ENCODE results near the gene ANO9.

The ANO9 gene

DNA sequence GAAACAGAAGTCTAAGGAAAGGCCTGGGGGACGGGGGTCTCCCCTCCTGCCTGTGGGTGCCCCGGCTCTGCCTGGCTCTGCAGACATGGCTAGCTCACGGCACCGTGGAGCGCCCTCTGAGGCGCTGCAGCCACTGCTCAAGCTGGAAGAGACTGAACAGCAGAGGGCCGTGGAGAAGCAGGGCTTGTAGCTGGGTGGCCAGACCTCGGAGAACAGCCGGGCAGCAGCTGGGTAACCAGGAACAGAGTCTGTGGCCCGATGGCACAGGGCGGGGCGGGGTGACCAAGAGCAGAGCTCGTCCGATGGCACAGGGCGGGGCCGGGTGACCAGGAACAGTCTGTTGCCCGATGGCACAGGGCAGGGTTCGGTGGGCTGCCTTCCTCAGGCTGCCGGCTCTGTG, 47.2 kb upstream of the ANO9 start:
- Histone ChIP-seq H3K4me3 (ENCODE audit: low read depth, low read length) (no peak overlapping the region), H3K36me3 (peaks cover 27% of the 10 kb centered on the region), H3K27ac (no peak overlapping the region), H3K27me3 (ENCODE audit: insufficient read depth, low read depth, severe bottlenecking) (no peaks in the 10 kb centered on the region), H3K9me3 (ENCODE audit: severe bottlenecking) (no peaks in the 10 kb centered on the region)
- TF ChIP-seq, protein P1, sequence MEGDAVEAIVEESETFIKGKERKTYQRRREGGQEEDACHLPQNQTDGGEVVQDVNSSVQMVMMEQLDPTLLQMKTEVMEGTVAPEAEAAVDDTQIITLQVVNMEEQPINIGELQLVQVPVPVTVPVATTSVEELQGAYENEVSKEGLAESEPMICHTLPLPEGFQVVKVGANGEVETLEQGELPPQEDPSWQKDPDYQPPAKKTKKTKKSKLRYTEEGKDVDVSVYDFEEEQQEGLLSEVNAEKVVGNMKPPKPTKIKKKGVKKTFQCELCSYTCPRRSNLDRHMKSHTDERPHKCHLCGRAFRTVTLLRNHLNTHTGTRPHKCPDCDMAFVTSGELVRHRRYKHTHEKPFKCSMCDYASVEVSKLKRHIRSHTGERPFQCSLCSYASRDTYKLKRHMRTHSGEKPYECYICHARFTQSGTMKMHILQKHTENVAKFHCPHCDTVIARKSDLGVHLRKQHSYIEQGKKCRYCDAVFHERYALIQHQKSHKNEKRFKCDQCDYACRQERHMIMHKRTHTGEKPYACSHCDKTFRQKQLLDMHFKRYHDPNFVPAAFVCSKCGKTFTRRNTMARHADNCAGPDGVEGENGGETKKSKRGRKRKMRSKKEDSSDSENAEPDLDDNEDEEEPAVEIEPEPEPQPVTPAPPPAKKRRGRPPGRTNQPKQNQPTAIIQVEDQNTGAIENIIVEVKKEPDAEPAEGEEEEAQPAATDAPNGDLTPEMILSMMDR (IDR thresholded peaks at IDR 0.05; ENCODE audit: low read depth, low read length), result no peak
- no peak for DNase-seq

DNA sequence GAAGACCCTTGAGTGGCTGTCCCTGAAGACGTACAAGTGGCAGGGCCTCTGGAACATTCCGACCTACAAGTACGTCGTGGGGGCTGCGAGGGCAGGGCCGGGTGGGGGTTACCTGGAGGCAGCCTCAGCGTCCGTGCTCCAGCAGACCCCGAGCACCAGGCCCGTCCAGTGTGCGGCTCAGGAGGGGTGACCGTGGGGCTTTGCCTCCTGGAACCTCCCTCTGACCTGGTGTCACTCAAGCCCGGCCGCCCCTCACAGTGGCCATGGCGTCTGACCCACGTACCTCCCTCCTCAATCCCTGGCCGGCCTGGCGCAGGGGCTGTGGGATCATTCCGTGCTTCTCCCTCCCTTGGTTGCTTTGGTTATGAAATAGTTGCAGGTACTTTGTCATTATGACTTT, 46.8 kb upstream of the ANO9 start:
- H3K9me3 ChIP-seq (ENCODE audit: severe bottlenecking), result no peaks in the 10 kb centered on the region
- H3K27ac ChIP-seq, result no peak overlapping the region
- DNase-seq, result no peak
- no peaks in the 10 kb centered on the region for H3K27me3 ChIP-seq (ENCODE audit: insufficient read depth, low read depth, severe bottlenecking)
- H3K4me3 ChIP-seq (ENCODE audit: low read depth, low read length), result no peak overlapping the region
- H3K36me3 ChIP-seq, result peaks cover 24% of the 10 kb centered on the region
- TF ChIP-seq, protein P1 (IDR thresholded peaks at IDR 0.05; ENCODE audit: low read depth, low read length), result no peak

DNA sequence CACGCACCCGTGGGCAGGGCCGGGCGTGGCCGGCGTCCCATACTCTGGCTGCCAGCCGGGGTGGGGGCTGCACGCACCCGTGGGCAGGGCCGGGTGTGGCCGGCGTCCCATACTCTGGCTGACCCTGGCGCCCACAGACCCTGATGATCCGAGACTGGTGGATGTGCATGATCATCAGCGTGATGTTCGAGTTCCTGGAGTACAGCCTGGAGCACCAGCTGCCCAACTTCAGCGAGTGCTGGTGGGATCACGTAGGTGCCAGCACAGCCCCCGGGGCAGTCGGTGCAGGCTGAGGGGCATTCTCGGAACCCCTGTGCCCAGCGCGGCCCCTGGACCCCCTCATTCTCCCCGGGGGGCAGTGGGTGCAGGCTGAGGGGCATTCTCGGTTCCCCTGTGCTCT, 46.3 kb upstream of the ANO9 start:
- Histone ChIP-seq H3K27me3 (ENCODE audit: insufficient read depth, low read depth, severe bottlenecking) (no peaks in the 10 kb centered on the region), H3K4me3 (ENCODE audit: low read depth, low read length) (no peak overlapping the region), H3K27ac (no peak overlapping the region), H3K36me3 (peaks cover 18% of the 10 kb centered on the region), H3K9me3 (ENCODE audit: severe bottlenecking) (no peaks in the 10 kb centered on the region)
- DNase-seq, result no peak
- TF ChIP-seq, protein P1 (IDR thresholded peaks at IDR 0.05; ENCODE audit: low read depth, low read length), result no peak

DNA sequence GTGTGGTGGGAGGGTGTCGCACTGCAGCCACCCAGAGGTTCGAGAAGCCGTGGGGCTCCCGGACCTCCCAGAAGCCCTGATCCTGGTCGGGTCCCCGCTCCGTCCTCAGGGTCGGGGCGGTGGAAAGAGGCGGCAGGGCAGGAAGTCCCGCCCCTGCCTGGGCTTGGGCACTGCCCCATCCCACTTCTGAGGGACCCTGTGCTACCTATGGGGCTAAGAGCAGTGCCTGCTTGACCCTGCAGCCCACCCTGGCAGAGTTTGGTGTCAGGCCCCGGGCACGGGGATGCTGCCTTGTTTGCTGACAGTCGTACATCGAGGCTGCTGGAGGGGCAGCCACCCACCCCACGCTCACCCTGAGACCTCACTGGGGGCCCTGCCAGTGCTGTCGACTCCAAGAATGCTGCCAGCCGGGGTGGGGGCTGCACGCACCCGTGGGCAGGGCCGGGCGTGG, 45.8 kb upstream of the ANO9 start:
- H3K27ac ChIP-seq, result no peak overlapping the region

DNA sequence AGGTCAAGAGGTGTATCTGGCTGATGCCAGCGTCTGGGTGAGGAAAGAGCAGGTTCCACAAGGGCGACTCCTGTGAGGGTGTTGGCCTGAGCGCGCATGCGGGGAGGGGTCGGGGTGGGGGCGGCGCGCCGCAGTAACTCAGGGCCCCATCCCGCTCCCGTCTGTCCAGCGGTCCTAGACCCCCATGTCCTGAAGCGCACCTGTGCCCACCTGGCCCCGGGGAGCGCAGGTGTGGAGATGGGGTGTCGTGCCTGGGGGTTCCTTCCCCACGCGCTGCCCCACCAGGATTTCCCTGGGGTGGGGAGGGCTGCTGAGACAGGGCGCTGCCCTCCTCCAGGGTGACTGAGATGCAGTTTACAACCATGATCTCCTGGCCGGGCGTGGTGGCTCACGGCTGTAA, 44.4 kb upstream of the ANO9 start:
- no peaks in the 10 kb centered on the region for H3K9me3 ChIP-seq (ENCODE audit: severe bottlenecking)

More for the DNA sequence above, 45.8 kb upstream of the ANO9 start:
- no peaks in the 10 kb centered on the region for H3K27me3 ChIP-seq (ENCODE audit: insufficient read depth, low read depth, severe bottlenecking)
- H3K4me3 ChIP-seq (ENCODE audit: low read depth, low read length), result no peak overlapping the region
- TF ChIP-seq, protein P1 (IDR thresholded peaks at IDR 0.05; ENCODE audit: low read depth, low read length), result no peak
- no peaks in the 10 kb centered on the region for H3K9me3 ChIP-seq (ENCODE audit: severe bottlenecking)
- no peak for DNase-seq
- peaks cover 16% of the 10 kb centered on the region for H3K36me3 ChIP-seq

DNA sequence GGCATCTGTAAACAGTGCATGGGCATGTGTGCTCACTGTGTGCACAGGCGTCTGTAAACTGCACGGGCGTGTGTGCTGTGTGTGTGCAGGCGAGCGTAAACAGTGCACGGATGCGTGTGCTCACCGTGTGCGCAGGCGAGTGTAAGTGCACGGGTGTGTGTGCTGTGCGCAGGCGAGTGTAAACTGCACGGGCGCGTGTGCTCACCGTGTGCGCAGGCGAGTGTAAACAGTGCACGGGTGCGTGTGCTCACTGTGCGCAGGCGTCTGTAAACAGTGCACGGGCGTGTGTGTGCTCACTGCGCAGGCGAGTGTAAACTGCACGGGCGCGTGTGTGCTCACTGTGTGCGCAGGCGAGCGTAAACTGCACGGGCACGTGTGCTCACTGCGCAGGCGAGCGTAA, 42.8 kb upstream of the ANO9 start:
- H3K9me3 ChIP-seq (ENCODE audit: severe bottlenecking), result no peaks in the 10 kb centered on the region
- peaks cover 2% of the 10 kb centered on the region; the same call in 1 of the 2 replicates for H3K36me3 ChIP-seq
- H3K27ac ChIP-seq, result no peak overlapping the region
- DNase-seq, result no peak
- H3K27me3 ChIP-seq (ENCODE audit: insufficient read depth, low read depth, severe bottlenecking), result no peaks in the 10 kb centered on the region
- TF ChIP-seq, protein P1 (IDR thresholded peaks at IDR 0.05; ENCODE audit: low read depth, low read length), result no peak
- H3K4me3 ChIP-seq (ENCODE audit: low read depth, low read length), result no peak overlapping the region

More for the DNA sequence above, 44.4 kb upstream of the ANO9 start:
- DNase-seq, result no peak
- H3K27me3 ChIP-seq (ENCODE audit: insufficient read depth, low read depth, severe bottlenecking), result no peaks in the 10 kb centered on the region
- TF ChIP-seq, protein P1 (IDR thresholded peaks at IDR 0.05; ENCODE audit: low read depth, low read length), result no peak
- peaks cover 12% of the 10 kb centered on the region for H3K36me3 ChIP-seq
- H3K27ac ChIP-seq, result no peak overlapping the region
- no peak overlapping the region for H3K4me3 ChIP-seq (ENCODE audit: low read depth, low read length)
